ENCODE results near the gene CAMTA1.

DNA sequence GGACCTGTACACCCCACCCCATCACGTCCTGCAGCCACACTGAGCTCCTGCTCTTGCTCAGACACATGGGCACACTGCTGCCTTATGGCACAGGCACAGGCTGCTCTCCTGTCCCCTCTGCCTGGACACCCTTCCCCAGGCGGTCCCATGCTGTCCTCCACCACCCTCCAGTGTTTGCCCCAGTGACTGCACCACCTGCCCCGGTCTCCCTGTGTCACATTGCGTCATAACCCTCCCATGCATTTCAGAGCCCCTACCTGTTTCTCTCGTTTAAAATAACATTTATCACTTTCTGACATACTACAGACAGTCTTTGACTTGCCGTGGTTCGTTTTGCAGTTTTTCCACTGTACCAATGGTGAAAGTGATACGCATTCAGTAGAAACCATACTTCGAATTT is 159.2 kb downstream of the CAMTA1 start:
- TF ChIP-seq, protein P1, sequence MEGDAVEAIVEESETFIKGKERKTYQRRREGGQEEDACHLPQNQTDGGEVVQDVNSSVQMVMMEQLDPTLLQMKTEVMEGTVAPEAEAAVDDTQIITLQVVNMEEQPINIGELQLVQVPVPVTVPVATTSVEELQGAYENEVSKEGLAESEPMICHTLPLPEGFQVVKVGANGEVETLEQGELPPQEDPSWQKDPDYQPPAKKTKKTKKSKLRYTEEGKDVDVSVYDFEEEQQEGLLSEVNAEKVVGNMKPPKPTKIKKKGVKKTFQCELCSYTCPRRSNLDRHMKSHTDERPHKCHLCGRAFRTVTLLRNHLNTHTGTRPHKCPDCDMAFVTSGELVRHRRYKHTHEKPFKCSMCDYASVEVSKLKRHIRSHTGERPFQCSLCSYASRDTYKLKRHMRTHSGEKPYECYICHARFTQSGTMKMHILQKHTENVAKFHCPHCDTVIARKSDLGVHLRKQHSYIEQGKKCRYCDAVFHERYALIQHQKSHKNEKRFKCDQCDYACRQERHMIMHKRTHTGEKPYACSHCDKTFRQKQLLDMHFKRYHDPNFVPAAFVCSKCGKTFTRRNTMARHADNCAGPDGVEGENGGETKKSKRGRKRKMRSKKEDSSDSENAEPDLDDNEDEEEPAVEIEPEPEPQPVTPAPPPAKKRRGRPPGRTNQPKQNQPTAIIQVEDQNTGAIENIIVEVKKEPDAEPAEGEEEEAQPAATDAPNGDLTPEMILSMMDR (IDR thresholded peaks at IDR 0.05), result no peak
- no peak for TF ChIP-seq POLR2A (IDR thresholded peaks at IDR 0.05)
